Measurements from ENCODE around the gene TIMM29.
"Not testable (repeated sequence)": the region's sequence is repeated elsewhere in the genome, so short reads cannot be mapped to it uniquely, and the experiment has no call there.

Gene TIMM29

DNA sequence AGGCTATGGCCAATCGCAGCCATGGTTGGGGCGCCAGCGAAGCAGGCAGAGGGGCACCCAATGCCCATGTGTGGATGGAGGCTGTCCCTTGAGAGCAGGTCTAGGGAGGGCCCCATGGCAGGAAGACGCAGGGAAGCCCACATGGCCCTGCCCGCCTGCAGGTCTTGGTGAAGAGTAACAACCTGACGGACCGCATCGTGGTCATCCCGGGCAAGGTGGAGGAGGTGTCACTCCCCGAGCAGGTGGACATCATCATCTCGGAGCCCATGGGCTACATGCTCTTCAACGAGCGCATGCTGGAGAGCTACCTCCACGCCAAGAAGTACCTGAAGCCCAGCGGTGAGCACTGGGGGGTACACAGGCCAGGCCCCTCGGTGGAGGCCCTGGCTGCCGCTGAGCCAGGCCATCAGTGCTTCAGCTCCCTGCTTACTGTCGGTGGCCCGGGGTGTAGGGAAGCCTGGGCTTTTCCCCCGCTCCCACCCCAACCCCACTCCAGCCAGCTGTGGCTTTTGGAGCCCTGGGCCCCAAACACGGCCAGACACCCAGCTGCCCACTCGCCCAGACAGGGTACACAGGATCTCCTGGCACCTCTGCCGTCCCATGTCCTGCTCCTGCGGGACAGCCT is 14.8 kb upstream of the TIMM29 start:
- DNase-seq = no peak

DNA sequence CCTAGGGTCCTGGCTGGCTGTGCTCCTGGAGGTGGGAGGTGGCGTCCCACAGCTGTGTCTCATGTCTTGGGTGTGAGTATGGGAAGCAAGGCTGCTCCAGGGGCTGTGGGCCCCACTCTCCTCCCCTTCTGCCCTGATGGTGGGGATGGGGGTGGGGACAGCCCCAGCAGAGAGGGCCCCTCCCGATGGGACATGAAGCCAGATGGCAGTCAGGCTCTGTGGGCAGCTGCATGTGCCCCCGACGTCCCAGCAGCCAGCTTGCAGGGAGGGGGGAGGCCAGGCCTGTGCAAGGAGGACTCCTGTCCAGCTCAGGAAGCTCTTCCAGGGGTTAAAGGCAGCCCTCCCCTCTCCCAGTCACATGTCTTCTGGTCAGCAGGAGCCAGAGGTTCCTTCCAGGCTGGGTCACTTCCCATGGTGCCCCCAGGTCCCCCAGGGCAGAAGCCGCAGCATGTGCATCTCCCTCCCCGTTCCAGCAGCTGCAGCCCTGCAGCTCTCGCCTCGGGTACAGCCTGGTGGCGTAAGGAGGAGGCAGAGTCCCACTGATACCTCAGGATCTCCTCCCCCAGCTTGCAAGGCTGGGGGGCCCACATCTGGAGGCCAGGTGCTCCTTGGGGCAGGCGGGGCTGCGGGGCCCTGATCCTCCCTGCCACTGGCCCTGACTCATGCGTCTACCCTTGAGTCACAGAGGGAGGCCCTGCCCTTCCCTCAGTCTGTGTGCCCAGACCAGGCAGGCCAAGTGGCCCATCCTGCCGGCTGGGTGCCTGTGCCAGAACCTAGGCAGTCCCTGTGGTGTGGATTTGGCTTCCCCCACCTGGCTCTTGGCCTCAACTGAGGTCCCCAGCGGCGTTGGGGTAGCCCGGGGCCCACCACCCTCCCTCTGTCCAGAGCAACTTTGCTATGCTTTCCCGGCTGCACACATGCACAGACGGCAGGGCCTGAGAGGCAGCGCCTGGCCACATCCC is 13.2 kb upstream of the TIMM29 start:
- DNase-seq = no peak

DNA sequence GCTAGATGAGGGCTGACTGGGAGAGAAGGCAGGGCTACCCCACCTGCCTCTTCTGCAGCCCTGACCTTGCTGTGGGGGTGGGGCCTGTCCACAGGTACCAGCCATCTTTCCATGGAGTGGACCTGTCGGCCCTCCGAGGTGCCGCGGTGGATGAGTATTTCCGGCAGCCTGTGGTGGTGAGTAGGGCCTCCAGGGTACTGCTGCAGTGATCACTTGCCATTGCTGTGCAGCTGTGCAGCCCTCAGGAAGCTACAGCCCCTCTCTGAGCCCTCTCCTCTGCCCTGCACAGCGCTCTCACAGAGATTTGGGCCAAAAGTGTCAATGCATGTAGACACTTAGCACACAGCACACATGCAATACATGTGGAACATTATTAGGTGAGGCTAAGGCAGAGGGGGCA is 12.0 kb upstream of the TIMM29 start:
- DNase-seq = no peak

DNA sequence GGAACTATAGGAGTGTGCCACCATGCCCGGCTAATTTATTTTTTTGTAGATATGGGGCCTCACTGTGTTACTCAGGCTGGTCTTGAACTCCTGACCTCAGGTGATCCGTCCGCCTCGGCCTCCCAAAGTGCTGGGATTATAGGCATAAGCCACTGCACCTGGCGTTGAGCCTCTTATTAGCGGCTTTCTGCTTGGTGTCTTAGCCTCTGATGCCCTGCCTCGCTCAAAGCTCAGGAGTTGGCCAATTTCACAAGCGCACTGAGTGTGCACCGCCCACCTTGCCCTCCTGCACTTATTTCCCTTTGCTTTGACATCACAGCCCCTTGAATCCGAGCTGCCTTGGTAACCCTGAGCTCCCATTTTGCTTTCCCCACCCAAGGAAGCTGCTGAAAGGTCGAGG is 10.3 kb upstream of the TIMM29 start:
- no peak for DNase-seq

DNA sequence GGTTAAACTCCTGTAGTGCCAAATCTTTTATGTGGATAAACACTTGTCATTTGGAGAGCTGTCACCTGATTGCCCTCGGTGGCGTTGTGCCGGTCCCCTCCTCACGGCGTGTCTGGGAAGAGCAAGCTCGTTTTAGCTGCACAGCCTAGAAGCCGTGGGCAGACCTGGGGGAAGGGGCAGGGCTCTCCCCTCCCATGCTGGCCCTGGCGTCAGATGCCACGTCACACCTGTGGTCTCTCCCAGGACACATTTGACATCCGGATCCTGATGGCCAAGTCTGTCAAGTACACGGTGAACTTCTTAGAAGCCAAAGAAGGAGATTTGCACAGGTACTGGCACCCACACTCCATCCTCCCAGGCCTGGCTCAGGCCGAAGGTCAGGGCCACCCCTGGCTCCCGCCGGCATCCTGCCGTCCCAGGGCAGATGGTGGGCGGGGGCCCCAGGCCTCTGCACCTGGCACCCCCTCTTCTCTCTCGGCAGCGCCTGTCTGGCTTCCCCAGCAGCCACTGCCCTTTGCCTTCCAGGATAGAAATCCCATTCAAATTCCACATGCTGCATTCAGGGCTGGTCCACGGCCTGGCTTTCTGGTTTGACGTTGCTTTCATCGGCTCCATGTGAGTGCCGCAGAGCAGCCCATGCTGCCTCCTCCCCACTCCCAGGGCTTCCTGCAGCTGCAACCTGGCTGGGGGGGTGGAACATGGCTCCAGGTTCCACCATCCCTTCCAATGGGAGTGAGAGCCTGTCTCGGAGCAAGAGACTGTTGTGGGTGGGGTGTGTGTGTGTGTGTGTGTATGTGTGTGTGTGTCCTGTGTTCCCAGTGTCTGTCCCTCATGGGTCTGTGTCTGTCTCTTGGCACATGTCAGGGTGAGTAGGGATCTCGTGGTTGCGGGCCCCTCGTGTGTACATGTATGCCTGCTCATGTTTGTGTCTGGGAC is 9.0 kb upstream of the TIMM29 start:
- no peak for DNase-seq

DNA sequence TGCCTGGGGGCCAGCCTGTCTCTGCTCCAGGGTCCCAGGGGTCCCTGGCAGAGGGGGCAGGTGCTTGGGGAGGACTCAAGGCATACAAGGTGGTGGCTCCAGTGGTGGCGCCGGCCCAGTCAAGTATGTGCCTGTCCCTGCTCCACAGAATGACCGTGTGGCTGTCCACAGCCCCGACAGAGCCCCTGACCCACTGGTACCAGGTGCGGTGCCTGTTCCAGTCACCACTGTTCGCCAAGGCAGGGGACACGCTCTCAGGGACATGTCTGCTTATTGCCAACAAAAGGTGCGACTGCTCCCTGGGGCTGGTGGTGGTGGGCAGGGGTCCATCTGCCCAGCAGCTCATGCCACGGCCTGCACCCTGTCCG is 8.3 kb upstream of the TIMM29 start:
- DNase-seq = no peak

DNA sequence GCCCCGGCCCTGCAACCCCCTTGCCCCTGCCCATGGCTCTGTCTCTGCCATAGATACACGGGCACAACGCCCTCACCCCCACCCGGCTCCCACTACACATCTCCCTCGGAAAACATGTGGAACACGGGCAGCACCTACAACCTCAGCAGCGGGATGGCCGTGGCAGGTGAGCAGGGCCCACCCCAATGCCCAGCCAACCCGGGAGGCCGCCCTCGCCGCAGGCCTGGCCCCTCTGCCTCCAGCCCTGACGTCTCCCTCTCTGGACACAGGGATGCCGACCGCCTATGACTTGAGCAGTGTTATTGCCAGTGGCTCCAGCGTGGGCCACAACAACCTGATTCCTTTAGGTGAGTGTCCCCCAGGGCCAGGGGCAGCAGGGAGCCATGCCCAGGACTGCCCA is 7.8 kb upstream of the TIMM29 start:
- no peak for DNase-seq

DNA sequence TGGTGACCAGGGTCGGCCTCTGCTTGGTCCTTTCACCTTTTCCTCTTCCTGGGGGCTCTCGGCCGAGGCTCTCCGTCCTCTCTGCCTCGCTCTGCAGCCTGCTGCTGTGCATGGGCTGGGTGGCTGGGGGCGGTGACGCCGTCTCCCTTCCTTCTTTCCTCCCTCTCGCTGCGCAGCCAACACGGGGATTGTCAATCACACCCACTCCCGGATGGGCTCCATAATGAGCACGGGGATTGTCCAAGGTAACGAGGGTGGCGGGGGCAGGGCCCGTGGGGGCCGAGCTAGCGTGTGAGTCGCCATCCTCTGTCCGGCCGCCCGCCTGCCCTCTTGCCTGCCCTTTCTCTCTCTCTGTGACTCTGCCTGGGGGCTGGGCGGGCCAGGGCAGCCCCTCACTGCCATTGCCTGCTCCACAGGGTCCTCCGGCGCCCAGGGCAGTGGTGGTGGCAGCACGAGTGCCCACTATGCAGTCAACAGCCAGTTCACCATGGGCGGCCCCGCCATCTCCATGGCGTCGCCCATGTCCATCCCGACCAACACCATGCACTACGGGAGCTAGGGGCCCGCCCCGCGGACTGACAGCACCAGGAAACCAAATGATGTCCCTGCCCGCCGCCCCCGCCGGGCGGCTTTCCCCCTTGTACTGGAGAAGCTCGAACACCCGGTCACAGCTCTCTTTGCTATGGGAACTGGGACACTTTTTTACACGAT is 7.3 kb upstream of the TIMM29 start:
- no peak for DNase-seq

DNA sequence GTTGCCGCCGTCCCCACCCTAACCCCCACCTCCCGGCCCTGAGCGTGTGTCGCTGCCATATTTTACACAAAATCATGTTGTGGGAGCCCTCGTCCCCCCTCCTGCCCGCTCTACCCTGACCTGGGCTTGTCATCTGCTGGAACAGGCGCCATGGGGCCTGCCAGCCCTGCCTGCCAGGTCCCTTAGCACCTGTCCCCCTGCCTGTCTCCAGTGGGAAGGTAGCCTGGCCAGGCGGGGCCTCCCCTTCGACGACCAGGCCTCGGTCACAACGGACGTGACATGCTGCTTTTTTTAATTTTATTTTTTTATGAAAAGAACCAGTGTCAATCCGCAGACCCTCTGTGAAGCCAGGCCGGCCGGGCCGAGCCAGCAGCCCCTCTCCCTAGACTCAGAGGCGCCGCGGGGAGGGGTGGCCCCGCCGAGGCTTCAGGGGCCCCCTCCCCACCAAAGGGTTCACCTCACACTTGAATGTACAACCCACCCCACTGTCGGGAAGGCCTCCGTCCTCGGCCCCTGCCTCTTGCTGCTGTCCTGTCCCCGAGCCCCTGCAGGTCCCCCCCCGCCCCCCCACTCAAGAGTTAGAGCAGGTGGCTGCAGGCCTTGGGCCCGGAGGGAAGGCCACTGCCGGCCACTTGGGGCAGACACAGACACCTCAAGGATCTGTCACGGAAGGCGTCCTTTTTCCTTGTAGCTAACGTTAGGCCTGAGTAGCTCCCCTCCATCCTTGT is 6.5 kb upstream of the TIMM29 start:
- no peak for DNase-seq

DNA sequence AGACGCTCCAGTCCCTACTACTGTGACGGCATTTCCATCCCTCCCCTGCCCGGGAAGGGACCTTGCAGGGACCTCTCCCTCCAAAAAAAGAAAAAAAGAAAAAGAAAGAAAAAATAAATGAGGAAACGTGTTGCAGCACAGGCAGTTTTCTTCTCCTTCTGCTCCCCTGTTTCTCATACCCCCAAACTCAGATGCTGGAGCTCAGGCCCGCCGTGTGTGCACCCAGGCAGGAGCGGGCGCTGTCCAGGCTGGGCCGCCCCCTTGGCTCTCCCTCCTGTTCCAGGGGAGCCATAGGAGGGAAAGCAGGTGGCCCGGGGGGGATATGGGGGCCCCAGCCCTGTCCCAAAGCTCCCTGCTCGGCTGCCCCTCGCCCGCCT is 6.0 kb upstream of the TIMM29 start:
- no peak for DNase-seq

DNA sequence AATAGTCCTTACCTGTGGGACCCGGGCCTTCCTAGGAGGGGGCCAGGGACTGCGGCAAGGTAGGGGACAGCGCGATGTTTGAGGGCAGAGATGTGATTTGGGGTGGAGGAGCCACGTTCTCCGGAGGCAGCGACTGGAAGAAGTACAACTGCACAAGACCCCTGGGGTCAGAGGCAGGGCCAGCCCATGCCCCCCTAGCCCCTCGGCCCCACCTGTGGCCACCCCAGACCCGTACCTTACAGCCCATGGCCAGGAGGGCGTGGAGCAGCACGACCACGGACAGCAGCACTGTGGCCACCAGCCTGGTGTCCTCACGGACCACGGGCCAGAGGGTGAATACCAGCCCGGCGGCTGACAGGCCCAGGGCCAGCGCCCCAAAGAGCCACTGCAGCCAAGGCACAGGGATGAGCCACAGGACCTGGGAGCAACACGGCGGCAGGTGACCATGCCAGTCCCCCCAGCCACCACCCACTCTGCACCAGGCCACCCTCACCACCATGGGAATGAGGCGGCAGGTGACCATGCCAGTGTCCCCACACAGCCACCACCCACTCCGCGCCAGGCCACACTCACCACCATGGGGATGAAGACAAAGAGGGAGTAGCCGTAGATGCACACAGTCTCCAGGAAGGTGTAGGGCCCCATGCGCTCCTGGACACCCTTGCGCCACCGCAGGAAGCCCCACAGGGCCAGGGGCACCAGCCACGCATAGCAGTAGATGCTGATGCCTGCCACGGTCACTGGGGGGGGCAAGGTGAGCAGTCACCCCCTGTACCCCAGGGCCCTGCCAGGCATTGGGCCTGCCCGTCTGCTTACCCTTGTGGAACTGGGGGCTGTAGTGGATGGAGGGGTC is 5.1 kb upstream of the TIMM29 start:
- DNase-seq = no peak

DNA sequence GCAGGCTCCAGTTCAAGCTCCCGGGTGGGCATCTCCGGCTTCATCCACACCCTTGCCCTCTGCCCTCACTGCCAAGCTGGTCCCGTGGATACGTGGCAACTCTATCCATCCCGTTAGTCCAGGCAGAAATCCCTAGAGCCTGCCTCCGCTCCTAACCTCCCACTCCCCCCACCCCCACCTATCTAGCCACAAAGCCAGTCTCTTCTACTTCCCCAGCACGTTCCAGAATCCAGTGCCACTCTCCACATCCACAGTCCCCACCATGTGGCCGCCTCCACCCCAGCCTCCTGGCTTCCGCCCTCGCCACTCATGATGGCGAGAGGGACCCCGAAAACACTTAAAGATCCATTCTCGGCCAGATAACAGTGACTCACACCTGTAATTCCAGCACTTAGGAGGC is 4.0 kb upstream of the TIMM29 start:
- no peak for DNase-seq

DNA sequence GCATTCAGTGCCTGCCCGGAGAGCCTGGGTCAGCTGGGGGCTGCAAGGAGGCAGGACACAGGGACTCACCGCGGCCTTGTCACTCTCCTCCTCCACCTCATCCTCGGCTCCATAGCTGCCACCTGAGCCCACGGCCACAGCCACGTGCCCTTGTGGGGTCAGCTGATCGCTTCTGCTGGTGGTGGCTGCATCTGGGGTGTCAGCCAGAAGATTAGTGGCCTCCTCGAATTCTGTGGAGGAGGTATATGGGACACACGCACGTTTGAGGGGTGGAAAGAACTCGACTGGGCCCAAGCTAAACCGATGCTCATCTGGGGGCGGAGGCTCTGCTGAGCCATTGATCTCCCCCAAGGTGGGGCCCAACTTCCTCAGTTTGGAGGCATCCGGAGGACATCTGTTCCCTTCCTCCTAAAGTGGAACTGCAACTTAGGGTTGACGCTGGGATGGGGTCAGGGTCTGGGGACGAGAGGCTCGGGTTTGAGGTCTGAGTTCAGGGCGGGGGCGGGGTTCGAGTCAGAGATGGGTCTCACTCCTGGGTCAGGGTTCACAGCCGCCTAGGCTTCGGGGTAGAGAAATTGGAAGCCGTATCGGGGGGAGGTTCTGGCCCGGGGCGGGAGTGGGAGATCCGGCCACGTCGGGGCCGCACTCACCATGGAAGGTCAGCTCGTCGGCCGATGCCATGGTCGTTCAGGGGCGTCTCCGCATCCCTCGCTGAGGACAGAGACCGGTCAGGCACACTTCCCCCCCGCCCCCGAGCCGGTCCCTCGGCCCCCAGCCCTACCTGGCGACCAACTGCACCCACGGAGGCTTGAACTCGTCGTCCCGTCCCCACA is 665 bp upstream of the TIMM29 start:
- DNase-seq = no peak

DNA sequence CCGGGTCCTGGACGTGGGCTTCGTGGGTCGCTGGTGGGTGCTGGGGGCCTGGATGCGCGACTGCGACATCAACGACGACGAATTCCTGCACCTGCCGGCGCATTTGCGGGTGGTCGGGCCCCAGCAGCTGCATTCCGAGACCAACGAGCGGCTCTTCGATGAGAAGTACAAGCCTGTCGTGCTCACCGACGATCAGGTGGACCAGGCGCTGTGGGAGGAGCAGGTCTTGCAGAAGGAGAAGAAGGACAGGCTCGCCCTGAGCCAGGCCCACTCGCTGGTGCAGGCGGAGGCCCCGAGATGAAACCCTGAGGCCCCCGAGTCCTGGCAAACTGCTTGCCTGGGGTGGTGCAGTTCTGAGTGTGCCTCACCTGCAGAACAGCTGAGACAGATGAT is 787 bp downstream of the TIMM29 start:
- no peak for DNase-seq

DNA sequence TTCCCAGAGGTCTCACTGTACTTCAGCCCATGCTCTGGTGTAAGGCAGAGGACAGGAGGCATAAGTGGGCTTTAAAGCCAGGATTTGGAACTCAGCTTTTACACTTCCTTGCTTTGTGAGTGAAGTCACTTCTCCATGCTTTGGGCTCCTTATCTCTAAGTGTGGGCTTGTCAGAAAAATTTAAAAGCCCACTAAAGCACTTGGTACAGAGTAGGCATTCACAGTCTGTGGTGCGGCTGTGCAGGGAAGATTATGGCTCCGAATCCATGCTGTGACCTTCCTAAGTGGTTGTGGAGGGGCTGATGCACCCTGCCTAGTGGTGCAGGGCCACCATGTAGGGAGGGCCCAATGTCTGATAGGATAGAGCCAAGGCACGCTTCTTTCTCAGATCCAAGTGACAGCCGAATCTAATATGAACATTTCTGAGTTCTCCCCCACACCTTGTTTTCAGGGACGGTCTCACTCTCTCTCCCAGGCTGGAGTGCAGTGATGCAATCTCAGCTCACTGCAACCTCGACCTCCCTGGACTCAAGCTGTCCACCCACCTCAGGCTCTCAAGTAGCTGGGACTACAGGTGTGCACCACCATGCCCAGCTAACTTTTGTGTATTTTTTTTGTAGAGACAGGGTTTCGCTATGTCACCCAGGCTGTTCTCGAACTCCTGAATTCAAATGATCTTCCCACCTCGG is 6.9 kb downstream of the TIMM29 start:
- no peak for DNase-seq

DNA sequence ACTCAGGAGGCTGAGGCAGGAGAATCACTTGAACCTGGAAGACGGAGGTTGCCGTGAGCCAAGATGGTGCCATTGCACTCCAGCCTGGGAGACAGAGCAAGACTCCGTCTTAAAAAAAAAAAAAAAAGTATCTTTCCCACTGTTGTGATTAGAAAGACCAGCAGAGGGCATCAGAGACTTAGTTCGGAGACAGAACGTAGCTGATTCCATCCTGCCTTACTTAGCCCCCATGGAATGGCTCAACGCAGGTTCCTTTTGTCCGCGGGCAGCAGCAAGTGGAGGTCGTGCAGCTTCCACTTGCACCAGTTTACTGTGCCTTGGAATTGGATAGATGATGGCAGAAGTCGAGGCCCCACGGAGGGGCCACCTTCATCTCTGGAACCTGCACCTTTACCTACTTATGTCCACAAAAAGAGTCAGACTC is 8.1 kb downstream of the TIMM29 start:
- DNase-seq = peak; percentile 53

DNA sequence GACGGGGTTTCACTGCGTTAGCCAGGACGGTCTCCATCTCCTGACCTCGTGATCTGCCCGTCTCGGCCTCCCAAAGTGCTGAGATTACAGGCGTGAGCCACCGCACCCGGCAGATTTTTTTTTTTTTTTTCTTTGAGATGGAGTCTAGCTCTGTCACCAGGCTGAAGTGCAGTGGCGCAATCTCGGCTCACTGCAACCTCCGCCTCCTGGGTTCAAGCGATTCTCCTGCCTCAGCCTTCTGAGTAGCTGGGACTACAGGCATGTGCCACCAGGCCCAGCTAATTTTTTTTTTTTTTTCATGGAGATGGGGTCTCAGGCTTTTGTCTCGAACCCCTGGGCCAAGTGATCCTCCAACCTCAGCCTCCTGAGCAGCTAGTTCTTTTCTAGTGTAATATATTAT is 13.0 kb downstream of the TIMM29 start:
- not testable (repeated sequence) for DNase-seq

DNA sequence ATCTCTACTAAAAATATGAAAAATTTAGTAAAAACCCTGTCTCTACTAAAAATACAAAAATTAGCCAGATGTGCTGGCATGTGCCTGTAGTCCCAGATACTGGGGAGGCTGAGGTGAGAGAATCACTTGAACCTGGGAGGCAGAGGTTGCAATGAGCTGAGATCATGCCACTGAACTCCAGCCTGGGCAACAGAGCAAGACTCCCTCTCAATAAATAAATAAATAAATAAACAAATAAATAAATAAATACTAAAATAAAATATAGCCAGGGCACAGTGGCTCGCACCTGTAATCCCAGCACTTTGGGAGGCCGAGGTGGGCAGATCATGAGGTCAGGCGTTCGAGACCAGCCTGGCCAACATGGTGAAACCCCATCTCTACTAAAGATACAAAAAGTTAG is 14.8 kb downstream of the TIMM29 start:
- DNase-seq = not testable (repeated sequence)

DNA sequence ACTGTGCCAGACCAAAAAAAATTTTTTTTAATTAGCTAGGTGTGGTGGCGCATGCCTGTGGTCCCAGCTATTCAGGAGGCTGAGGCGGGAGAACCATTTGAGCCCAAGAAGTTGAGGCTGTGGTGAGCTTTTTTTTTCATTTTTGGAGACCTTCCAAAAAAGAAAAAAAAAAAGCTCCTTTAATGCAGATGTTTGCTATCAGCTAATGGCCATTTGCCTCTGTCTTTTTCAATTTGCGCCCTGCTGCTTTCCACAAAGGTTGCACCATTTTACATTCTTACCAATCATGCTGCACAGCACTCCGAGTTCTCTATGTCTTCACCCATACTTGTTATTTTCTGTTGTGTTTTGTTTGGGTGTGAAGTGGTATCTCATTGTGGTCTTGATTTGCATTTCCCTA is 16.7 kb downstream of the TIMM29 start:
- DNase-seq = no peak
